NCI-H345 treated with DMSO at 0.1 percent for 48 hours (cell line): ENCODE data around the gene TMEM198.

Experiments
- DNase-seq: peaks from one replicate; lab custom pipeline; 2025; ENCODE audit not compliant: unreplicated experiment; lab: John Stamatoyannopoulos, UW

TMEM198 gene

DNA sequence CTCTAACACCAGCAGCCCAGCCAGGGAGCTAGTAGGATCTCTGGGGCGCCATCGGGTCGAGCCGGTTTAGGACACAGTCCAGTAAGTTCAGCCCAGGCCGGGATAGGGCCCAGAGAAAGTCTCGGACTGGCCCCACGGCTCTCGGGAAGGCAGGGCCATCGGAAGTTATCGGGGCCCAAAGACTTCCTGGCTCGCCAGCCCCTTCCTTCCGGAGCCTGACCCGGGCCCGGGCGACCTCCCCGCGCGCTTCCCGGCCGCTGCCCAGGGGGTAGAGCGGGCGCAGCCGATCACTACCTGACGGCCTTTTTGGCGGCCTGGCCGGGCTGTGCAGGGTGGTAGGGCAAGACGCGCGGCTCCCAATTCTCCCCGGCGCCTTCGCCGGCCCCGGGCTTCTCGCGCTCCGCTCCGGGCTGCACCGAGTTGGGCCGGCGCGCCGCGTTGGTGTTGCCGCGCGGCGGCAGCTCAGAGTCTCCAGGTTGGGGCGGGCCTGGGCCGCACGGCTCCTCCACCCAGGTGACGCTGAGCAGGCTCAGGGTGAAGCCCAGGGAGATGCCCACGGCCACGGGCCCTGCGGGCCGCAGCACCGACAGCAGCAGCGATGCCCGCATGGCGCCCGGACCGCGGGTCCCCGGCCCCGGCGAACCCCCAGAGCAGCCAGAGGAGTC, 765 bp upstream of the TMEM198 start:
- no peak for DNase-seq

DNA sequence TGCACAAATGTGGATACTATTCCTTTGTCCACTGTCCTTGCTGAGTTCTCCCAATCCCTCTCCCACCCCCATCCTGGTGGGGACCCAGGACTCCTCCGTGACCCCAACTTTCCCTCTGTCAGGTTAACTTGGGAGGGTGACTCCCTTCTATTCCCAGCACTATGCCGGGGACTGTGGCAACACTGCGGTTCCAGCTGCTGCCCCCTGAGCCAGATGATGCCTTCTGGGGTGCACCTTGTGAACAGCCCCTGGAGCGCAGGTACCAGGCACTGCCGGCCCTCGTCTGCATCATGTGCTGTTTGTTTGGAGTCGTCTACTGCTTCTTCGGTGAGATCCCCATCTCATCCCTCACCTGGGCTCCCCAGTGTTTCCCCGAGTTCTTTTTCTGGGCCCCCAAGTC, 739 bp downstream of the TMEM198 start:
- no peak for DNase-seq

DNA sequence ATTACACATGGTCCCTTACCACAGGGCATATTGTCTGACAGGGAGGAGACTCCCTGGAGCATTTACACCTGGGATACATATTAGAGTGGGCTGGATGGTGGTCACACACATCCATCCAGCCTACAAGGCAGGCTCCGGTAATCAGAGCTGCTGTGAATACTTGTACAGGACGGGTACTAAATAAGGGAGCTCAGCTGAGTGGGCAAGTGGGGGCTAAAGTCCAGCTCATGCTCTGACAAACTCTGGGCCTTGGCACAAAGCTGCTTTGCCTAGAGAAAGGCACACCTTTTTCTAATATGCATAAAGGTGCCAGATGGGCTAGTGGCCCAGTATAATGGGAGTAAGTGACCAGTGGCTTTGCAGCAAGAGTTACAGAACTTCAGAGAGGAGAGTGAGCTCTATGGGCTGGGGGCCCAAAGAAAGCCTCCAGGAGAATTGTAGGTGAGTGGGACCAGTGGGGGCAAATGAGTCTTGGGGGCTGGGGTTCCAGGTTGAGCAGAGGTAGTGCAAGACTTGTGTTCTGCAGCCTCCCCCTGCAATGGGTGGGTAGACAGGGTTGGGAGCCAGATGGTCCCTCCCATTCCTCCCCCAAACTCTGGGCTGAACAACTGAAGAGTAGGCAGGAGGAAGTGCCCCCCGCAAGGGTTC, 1.6 kb downstream of the TMEM198 start:
- DNase-seq, result no peak

DNA sequence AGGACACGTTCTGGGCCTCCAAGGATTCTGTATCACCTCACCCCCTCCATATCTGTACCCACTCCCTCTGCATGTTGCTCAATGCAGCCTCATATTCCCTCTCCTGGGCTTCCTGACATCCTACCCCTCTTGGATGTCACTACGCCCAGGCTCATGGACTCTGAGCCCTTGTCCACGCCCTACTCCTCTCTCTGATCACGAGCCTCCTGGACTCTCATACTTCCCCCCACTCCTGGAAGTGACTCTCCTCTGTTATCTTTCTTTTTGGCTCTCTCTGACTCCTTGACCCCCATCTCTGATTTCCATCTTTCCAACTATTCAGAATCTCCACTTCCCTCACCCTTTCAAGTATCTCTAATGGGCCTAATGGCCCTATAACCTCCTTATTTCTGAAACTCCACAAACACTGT, 2.1 kb downstream of the TMEM198 start:
- DNase-seq, result no peak

DNA sequence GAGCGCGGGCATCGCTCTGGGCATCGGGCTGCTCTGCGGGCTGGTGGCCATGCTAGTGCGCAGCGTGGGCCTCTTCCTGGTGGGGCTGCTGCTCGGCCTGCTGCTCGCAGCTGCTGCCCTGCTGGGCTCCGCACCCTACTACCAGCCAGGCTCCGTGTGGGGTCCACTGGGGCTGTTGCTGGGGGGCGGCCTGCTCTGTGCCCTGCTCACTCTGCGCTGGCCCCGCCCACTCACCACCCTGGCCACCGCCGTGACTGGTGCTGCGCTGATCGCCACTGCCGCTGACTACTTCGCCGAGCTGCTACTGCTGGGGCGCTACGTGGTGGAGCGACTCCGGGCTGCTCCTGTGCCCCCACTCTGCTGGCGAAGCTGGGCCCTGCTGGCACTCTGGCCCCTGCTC, 3.8 kb downstream of the TMEM198 start:
- DNase-seq, result no peak

DNA sequence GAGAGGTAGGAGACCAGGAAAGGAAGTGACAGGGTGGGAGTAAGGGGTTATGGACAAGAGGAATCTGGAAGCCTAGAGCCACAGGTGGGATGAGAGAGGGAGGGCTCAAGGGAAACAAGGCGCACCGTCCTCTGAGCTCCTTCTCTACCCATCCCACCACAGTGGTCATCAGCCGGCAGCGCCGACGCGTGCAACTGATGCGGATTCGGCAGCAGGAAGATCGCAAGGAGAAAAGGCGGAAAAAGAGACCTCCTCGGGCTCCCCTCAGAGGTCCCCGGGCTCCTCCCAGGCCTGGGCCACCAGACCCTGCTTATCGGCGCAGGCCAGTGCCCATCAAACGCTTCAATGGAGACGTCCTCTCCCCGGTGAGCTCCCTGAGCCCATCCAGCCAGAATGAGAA, 5.2 kb downstream of the TMEM198 start:
- DNase-seq, result no peak

DNA sequence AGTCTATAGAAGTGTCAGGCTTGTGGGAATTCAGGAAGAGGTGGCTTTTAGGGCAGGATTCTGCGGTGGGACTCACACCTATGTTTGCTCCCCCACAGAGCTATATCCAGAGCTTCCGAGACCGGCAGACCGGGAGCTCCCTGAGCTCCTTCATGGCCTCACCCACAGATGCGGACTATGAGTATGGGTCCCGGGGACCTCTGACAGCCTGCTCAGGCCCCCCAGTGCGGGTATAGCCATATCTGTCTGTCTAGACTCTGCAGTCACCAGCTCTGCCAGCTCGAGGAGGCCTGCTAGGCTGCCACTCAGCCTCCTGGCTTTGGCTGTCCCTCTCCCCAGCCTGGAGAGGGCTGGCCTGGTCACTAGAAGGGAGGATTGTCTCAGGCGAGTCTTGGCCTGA, 5.8 kb downstream of the TMEM198 start:
- DNase-seq, result no peak

DNA sequence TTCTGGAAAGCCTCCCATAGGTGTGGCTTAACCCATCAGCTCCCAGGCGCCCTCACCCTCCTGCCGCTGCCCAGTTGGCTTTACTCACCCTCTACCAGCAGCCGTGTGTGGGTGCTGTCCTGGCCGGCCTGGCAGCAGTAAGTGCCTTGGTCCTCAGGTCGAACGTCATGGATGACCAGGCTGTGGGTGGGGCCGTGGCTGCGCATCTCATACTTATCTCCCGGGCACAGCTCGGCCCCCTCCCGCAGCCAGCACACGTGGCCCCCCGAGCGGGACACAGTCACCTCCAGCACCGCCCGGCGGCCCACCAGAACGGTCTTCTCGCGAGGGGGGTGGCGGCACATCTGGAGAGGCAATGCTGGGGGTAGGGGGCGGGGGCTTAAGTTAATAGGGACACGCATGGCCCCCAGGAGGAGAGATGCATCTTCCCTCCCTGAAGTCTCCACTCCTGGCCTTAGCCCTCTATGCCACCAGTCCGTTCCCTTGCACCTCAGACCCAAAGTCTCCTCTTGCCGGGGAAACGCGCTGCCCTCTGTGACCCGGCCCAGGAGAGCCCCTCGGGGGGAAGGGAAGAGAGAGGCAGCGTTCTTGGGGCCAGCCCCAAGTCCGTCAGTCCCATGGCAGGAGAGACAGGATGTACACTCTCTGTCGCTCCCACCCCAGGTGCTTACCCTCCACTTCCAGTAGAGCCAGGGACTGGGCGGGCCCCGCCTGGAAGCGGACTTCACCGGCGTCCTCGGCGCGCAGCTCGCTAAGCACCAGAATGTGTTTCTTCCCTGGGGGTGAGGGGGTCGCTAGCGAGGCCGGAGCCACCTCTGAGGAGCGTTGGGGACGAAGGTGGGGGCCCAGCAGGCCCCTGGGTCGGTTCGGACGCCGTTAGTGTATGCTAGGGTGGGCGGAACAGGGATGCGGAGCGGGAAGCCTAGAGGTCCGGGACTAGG, 7.9 kb downstream of the TMEM198 start:
- peak; percentile 44 for DNase-seq

DNA sequence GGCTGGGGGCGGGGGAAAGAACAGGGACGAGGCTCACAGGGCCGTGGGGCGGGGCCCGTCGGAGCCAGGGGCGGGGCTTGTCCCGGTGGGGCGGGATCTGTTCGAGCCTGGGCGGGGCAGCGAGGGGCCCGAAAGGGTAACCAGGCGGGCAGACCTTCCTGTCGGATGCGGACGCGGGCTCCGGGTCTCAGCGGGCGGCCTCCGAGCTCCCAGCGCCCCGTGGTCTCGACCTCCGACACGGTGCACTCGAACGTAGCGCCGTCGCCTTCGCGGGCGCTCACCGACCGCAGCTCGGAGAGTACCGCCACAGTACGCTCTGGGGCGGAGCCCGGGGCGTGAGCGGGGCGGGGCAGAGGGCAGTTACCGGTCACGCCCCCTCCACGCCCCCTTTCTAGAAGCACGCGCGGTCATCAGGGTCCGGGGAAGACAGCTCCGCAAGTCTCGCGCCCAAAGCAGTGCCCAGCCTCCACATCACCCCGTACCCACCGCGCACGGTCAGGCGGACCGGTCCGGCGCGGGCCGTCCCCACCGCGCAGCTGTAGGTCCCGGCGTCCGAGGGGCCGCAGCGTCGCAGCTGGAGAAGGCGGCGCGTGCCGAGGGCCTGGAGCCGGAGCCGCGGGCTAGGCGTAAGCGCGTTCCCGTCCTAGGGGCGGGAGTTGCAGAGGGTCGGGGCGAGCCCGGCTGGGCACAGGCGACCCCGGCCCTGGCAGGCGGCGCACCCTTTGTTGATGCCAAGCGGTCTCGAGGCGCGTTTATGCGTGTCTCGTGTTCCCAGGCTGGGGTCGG, 8.7 kb downstream of the TMEM198 start:
- peak; percentile 80 for DNase-seq

DNA sequence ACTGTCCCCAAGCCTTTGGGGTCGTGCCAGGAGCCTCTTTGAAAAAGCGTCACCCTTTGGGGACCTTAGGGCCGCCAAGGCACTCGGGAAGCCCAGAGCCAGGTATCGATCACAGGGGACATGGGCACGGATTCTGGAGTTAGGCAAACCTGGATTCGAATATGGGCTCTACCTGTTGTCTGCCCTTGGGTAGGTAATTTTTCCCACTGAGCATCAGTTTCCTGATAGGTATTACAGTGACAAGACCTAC, 9.3 kb downstream of the TMEM198 start:
- DNase-seq, result no peak

DNA sequence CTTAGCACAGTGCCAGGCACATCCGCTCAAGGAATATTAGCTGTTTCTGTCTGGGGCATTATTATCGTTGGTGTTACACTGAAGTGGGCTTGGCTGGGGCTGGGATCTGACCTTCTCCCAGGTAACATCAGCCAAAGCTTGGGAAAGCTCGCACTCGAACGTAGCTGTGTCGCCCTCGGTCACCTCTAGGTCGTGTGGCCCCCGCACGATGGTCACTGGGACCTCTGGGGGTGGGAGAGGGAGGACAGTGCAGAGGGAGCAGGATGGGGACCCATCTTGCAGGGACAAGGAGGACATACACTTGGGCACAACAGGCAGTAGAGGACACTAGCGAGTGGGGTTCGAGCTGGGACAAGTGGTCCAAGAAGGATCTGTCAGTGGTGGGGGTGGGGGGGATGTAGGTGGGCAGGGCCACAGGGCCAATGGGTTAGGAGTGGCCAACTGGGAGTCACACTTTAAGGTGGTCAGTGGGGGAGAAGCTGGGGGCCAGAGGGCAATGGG, 9.7 kb downstream of the TMEM198 start:
- DNase-seq, result no peak

DNA sequence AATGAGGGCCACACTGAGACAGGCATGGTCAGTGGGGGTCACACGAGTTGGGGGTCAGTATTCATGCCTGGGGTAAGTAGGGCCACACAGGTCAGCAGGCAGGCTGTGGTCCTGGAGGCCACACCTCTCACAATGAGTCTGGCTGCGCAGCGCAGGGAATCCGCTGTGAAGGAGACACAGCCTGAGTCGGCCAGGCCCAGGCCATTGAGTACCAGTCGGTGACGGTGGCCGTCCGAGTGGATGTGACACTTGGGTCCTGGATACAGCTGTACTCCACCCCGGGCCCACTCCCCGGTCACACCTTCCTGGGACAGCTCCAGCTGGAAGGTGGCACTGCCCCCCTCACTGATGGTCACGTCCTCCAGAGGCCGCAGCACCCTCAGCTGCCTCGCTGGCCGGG, 10.5 kb downstream of the TMEM198 start:
- no peak for DNase-seq

DNA sequence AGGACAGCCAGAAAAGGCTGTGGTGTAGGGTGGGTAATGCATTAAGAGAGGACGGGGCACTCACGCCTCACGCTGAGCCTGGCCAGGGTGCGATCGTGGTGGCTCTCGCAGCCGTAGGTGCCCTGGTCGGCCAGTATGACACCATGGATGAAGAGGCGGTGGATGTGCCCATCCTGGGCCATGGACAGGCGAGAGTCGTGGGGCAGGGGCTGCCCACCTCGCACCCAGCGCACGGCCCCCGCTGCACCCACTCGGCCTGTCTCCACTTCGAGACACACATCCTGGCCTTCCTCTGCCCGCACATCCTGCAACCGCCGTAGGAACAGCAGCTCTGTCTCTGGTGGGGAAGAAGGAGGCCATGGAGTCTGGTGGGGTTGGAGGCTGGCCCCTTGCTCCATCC, 12.1 kb downstream of the TMEM198 start:
- DNase-seq, result no peak

DNA sequence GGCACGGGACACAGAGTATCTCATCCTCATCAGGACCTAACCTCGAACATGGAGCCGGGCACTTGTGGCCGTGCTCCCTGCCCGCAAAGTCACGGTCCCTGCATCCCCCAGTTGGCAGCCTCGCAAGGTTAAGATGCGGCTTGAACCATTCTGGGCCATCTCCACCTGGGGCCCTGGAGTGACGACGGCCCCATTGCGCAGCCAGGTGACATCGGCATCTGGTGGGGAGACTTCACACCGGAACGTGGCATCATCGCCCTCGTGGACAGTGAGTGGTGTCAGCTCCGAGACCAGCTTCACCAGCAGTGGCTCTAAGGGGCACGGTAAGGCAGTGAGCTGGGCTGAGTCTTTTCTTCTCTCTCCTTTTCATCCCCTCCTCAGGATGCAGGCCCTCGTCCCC, 12.6 kb downstream of the TMEM198 start:
- no peak for DNase-seq

DNA sequence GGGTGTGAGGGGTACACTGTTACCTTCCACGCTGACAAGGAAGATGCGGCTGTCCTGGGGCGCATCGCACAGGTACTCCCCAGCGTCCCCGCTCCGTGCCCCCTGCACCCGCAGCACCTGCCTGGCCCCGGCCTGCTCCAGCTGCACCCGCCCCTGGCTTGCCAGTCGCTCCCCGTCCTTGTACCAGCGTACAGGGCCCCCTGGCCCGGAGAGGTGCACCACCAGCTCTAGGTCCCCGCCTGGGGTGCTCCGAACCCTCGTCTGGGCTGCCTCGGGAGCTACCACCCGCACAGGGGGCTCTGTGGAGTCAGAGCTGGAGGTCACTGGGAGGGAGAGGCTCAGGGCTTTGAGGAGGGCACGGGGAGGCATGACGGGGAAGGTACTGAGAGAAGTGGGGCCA, 13.5 kb downstream of the TMEM198 start:
- DNase-seq, result no peak

DNA sequence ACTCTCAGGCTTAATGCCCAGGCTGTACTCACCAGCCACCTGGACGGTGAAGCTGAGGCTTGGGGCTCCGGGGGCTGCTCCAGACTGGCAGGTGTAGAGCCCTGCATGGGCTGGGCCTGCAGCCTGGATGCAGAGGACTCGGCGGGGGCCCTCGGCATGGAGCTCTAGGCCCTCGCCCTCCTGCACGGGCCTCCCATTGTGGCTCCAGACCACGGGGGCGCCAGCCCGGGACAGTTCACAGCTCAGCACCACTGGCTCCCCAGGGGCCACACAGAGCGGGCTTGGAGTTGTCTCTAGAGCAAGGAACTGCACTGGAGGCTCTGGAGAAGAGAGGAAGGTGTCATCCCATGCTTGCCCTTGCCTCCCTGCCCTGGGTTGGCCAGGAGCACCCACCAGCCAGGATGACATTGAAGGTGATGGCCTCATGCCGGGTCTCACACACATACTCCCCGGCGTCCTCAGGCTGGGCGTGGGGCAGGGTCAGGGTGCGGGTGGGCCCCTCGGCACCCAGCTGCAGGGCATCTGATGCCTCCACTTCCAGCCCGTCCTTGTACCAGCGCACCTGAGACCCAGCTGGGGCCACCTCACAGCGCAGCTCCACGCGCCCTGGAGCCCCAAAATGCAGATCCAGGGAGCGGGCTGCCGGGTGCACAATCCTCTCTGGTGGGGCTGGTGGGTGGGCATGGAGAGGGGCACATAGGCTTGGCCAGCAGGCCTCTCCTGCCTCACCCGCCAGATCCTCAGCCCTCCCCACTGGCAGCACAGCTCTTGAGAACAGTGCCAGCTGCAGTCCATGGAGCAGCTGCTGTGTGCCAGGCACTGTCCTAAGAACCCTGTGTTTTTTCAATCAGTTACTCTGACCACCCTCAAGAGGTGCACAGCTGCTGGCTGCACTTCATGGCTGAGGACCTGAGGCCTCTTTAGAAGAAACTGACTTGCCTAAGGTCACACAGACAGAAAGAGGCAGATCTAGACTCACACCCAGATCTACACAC, 14.3 kb downstream of the TMEM198 start:
- DNase-seq, result no peak

DNA sequence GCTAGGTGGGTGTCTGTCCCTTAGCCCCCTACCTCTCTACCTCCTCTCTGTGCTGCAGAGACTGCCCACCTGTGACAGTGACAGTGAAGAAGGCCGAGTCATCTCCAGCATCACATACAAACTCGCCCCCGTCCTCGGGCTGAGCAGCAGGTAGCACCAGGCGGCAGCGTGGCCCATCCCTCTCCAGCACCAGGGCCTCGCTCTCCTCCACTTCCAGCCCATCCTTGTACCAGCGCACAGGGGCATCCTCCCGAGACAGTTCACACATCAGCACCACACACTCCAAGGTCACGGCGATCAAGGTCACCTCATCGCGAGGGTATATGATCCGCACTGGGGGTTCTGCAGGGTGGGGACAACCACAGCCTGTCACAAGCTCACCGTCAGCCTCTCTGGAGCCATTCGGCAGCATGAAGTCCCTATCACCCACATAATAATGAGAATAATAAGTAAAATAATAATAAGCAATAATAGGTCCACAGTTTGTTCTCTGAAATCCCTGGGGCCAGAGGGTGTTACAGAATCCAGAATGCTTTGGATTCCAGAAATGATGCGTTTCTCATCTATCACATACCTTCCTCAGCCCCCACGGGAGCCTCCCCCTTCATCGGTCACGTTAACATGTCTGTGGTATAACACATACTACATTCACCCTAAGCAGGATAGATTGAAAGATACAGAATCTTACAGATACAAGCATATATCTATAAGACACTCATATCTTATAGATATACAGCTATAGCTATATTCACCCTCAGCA, 15.5 kb downstream of the TMEM198 start:
- no peak for DNase-seq

DNA sequence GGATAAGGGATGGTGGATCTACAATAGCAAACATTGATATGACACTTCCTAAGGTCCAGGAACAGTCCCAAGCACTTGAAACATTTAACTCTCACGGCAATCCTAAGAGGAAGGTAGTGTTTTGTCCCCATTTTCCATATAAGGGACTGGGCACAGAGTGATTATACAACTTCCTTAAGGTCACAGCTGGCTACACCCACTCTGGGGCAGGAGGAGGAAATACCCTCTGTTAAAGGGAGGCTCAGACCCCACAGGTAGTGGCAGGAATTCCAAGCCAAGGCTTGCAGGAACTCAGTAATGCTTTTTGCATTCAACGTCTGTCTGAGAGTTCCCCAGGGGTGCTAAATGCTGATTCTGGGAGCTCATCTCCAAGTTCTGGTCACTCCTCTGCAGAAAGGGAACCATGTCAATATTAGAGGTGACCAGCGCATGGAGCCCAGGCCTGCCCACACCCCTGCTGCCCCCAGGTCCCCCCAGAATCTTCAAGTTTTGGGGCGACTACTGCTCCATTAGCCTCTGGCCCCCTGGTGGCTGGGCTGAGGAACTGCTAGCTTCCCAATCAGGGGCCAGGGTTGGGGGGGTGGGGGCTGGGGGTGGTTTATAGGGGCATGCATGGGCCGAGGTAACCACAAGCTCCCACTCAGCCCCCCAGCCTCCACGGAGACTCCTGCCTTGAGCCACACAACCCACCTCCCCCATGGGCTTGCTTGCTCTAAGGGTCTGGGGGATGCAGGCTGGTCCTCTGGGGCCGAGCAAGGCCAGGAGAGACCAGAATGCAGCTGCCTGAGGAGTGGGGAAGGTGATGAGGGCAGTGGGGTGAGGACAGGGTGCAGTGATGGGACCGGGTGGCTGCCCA, 16.4 kb downstream of the TMEM198 start:
- DNase-seq, result no peak

DNA sequence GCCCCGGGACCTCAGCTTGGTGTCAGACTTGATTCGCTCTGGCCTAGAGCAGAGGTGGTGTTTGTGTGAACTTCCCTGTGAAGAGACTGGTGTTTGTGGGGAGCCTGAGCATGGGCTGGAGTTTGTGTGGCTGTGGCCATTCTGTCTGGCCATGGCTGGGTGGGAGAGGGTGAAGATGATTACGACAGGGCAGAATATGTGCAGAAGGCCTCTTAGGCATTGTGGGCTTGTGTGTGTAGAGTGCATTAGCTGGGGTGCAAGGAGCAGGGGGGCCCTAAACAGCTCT, 17.0 kb downstream of the TMEM198 start:
- no peak for DNase-seq
